GM12878 (cell line): Measurements from ENCODE around the gene SNCAIP. TPM values are rescaled to one million over a fixed set of nuclear protein-coding genes. Genes with fewer than 3 reads are reported as not detected.

Source experiments
- ATAC-seq: fragments of 200-7000 bp; cut with Tn5 transposase; 3 replicates; pipeline ENCODE4 v1.9.1; 2020; ENCODE audit warnings: mild to moderate bottlenecking, moderate library complexity
- BruUV-seq: library from RNA; stranded (reverse); fragments of 400-500 nt; replicated peaks from 2 replicates; lab custom pipeline; 2021; lab: Mats Ljungman, UMichigan
- CTCF ChIA-PET: fragments of 300-600 bp; sonication (Branson Sonifier 250); formaldehyde crosslinking; extraction: SDS; loops from one replicate; lab custom pipeline; 2021; ENCODE audit warnings: inconsistent platforms; lab: Yijun Ruan, JAX
- POLR2A ChIA-PET: fragments of 350-600 bp; formaldehyde crosslinking; extraction: SDS; loops from one replicate; lab custom pipeline; 2021; ENCODE audit warnings: inconsistent platforms; lab: Charles Lee
- RAD21 ChIA-PET: fragments of 300-600 bp; sonication (Branson Sonifier 250); formaldehyde crosslinking; loops from one replicate; lab custom pipeline; 2023; ENCODE audit warnings: antibody characterized with exemption; ENCODE audit not compliant: unreplicated experiment; lab: Charles Lee
- SMC1A ChIA-PET: fragments of 300-600 bp; sonication (Branson Sonifier 250); formaldehyde crosslinking; loops from one replicate; lab custom pipeline; 2023; ENCODE audit not compliant: unreplicated experiment, uncharacterized antibody; lab: Charles Lee
- DNase-seq: peaks from one replicate; pipeline ENCODE4 v3.0.0-alpha.2; 2011; ENCODE audit warnings: low read depth, low spot score
- FAIRE-seq: peaks from 3 replicates; lab custom pipeline; 2011; peaks lifted over from hg19 to GRCh38; lab: Jason Lieb, UNC
- H2AFZ ChIP-seq: 2 replicates; pipeline ENCODE4 v1.6.0; 2011; ENCODE audit warnings: low read depth, low read length, control low read depth; ENCODE audit not compliant: control insufficient read depth
- H3K27ac ChIP-seq: 2 replicates; pipeline ENCODE4 v1.5.1; 2011; ENCODE audit warnings: control low read depth; ENCODE audit not compliant: control insufficient read depth, insufficient read depth
- H3K27me3 ChIP-seq, 2 experiments: replicated peaks in 1 of 2; 2 replicates each; pipeline versions ENCODE4 v1.6.0 to v1.6.1; 2011; ENCODE audit warnings: low read length in 1 of 2; ENCODE audit not compliant: control insufficient read depth in 2 of 2, insufficient read depth in 2 of 2
- H3K36me3 ChIP-seq, 2 experiments: 2 replicates each; pipeline ENCODE4 v1.5.1; 2011; ENCODE audit warnings: low read length in 1 of 2; ENCODE audit not compliant: control insufficient read depth in 2 of 2, insufficient read depth in 2 of 2
- H3K4me1 ChIP-seq: 2 replicates; pipeline ENCODE4 v1.6.1; 2011; ENCODE audit warnings: mild to moderate bottlenecking, low read length, moderate library complexity, mixed read lengths; ENCODE audit not compliant: control insufficient read depth, insufficient read depth
- H3K4me2 ChIP-seq: 2 replicates; pipeline ENCODE4 v1.6.0; 2011; ENCODE audit warnings: control low read depth; ENCODE audit not compliant: control insufficient read depth, insufficient read depth
- H3K4me3 ChIP-seq: fragments of 200-600 bp; sonication (generic); 2 replicates; pipeline ENCODE4 v1.5.1; 2016
- H3K79me2 ChIP-seq: 2 replicates; pipeline ENCODE4 v1.6.0; 2011; ENCODE audit warnings: low read length; ENCODE audit not compliant: control insufficient read depth, insufficient read depth
- H3K9ac ChIP-seq: 2 replicates; pipeline ENCODE4 v1.8.0; 2011; ENCODE audit warnings: low read length, control low read depth, mixed read lengths; ENCODE audit not compliant: control insufficient read depth, insufficient read depth
- H3K9me3 ChIP-seq: replicated peaks from 3 replicates; pipeline ENCODE4 v1.5.1; 2011; ENCODE audit warnings: mild to moderate bottlenecking, low read length; ENCODE audit not compliant: control insufficient read depth, insufficient read depth
- H4K20me1 ChIP-seq: 2 replicates; pipeline ENCODE4 v1.6.0; 2011; ENCODE audit not compliant: control insufficient read depth, insufficient read depth
- CREM ChIP-seq: IDR thresholded peaks from 2 replicates; pipeline ENCODE4 v1.6.1; 2014; ENCODE audit warnings: antibody characterized with exemption, low read depth
- FOS ChIP-seq: IDR thresholded peaks from 3 replicates; pipeline ENCODE4 v1.6.1; 2011; ENCODE audit warnings: borderline replicate concordance; ENCODE audit not compliant: insufficient read length; ENCODE audit errors: extremely low read depth
- GABPA ChIP-seq: IDR thresholded peaks from 2 replicates; pipeline ENCODE4 v1.6.1; 2014; ENCODE audit warnings: antibody characterized with exemption, low read depth, mild to moderate bottlenecking, inconsistent platforms
- LARP7 ChIP-seq: fragments of 450-650 bp; IDR thresholded peaks from 2 replicates; pipeline ENCODE4 v1.6.1; 2017; ENCODE audit warnings: mild to moderate bottlenecking
- REST ChIP-seq: IDR thresholded peaks from 2 replicates; pipeline ENCODE4 v1.6.1; 2012; ENCODE audit warnings: mild to moderate bottlenecking, low read depth, low read length
- SIN3A ChIP-seq: IDR thresholded peaks from 2 replicates; pipeline ENCODE4 v1.6.1; 2012; ENCODE audit warnings: low read depth, low read length, improper control_type of control experiment
- TAF1 ChIP-seq: IDR thresholded peaks from 2 replicates; pipeline ENCODE4 v1.6.1; 2011; ENCODE audit warnings: mild to moderate bottlenecking, low read depth, low read length, borderline replicate concordance
- ZNF217 ChIP-seq: fragments of 450-650 bp; IDR thresholded peaks from 2 replicates; pipeline ENCODE4 v1.6.1; 2017; ENCODE audit warnings: antibody characterized with exemption, mild to moderate bottlenecking
- in situ Hi-C: fragments of 300-500 bp; cut with MboI; formaldehyde crosslinking; loops from 9 replicates; pipeline ENCODE4 v1.14.3; 2018; ENCODE audit warnings: mixed read lengths
- intact Hi-C: fragments of 100-400 bp; cut with micrococcal nuclease; formaldehyde crosslinking; loops from one replicate; pipeline ENCODE4 v1.14.2; 2022; ENCODE audit not compliant: unreplicated experiment
- polyA plus RNA-seq, 11 experiments: library from polyadenylated mRNA; depleted of rRNA in 4 of 11; unstranded in 6 of 11; stranded (reverse) in 5 of 11; fragments of >200 nt; fragmentation: Nextera tagmentation in 4 of 11; fragmentation: Illumina TruSeq in 1 of 11; extraction: Ambion mirVana in 4 of 11; extraction: Trizol in 1 of 11; gene quantifications; 1 replicate in 1 of 11; 2 replicates in 10 of 11; pipeline versions ENCODE4 v1.2.1 to v1.2.3, GENCODE V29; 2011 to 2016; ENCODE audit warnings: inconsistent platforms in 2 of 11, missing spikeins in 2 of 11, low read depth in 1 of 11
- total RNA-seq, 4 experiments: library from RNA; depleted of rRNA in 3 of 4; stranded (reverse); fragments of >200 nt in 3 of 4; fragmentation: Illumina TruSeq in 1 of 4; extraction: Trizol in 1 of 4; gene quantifications; 2 replicates each; pipeline versions ENCODE4 v1.2.1 to v1.2.3, GENCODE V29; 2013 to 2021

The SNCAIP gene
- total and polyA plus RNA-seq, 10 of the 15 experiments (the other 5 are each of a cell fraction or from before 2014, with no cell fraction given), result 0.03 to 0.62 (median 0.16) TPM; not detected in 1

GRCh38 chr5:122264610-122265009, 47.4 kb upstream of the SNCAIP start:
- Histone ChIP-seq H4K20me1 (no peaks in the 10 kb centered on the region), H3K79me2 (no peaks in the 10 kb centered on the region), H3K4me3 (no peak overlapping the region), H2AFZ (no peak overlapping the region), H3K36me3 (no peaks in the 10 kb centered on the region), H3K9me3 (no peaks in the 10 kb centered on the region; the same call in 2 of the 3 replicates), H3K27me3 (no peaks in the 10 kb centered on the region), H3K27ac (no peak overlapping the region)
- FAIRE-seq, result no peak
- intact Hi-C loops (no loop called here), in situ Hi-C loops (no loop called here)
- ChIA-PET RAD21 (no interaction called here), POLR2A (no interaction called here)
- ATAC-seq, result no peak
- no TSS peak for BruUV-seq
- no peak for TF ChIP-seq FOS
- TF ChIP-seq ZNF217, result no peak
- peak; percentile 37; the same call in 1 of the 2 replicates for TF ChIP-seq REST
- TF ChIP-seq GABPA, result no peak
- no peak for TF ChIP-seq SIN3A
- TF ChIP-seq LARP7, result no peak
- TF ChIP-seq CREM, result no peak
- TF ChIP-seq TAF1, result no peak
- TF ChIP-seq, all 136 proteins: peak for 1
- Histone ChIP-seq H3K4me1 (no peaks in the 10 kb centered on the region), H3K9ac (no peak overlapping the region), H3K4me2 (no peak overlapping the region)
- no peak for DNase-seq
- SMC1A ChIA-PET, result no interaction called here
- CTCF ChIA-PET, result no interaction called here
